GM10248 (cell line): ENCODE measurements around the gene MOGAT2.

Experiments
- CTCF ChIA-PET: fragments of 300-600 bp; sonication (Branson Sonifier 250); formaldehyde crosslinking; extraction: SDS; loops from one replicate; lab custom pipeline; 2021; ENCODE audit warnings: antibody characterized with exemption; lab: Yijun Ruan, JAX
- POLR2A ChIA-PET: fragments of 350-650 bp; sonication (Branson Sonifier 250); formaldehyde crosslinking; extraction: SDS; loops from one replicate; lab custom pipeline; 2020; ENCODE audit warnings: antibody characterized with exemption; lab: Yijun Ruan, JAX
- DNase-seq: peaks from one replicate; pipeline ENCODE4 v3.0.0; 2012; ENCODE audit errors: extremely low spot score
- CTCF ChIP-seq: IDR thresholded peaks from 2 replicates; pipeline ENCODE4 v1.5.1; 2012; ENCODE audit warnings: mild to moderate bottlenecking, low read depth; ENCODE audit errors: extremely low read depth, missing control alignments, control extremely low read depth

MOGAT2 gene

GRCh38 chr11:75700940-75701339, 16.7 kb upstream of the MOGAT2 start:
- ChIA-PET CTCF (no interaction called here), POLR2A (no interaction called here)
- DNase-seq = no peak
- TF ChIP-seq CTCF = no peak

- DNase-seq = no peak
- CTCF ChIA-PET = interaction anchor here (1.2 kb wide), 1 partner anchor 448 kb away, joined by 4 read pairs; no protein-coding TSS in a partner anchor
- POLR2A ChIA-PET = no interaction called here
- no peak for TF ChIP-seq CTCF
Measured at GRCh38 chr11:75703695-75704237, 13.9 kb upstream of the MOGAT2 start.

- CTCF ChIA-PET = interaction anchor here (0.6 to 3.0 kb wide), 43 partner anchors 8 to 703 kb away, joined by 3 to 39 read pairs (median 4); partner anchors contain the start of gene MOGAT2
- no peak for TF ChIP-seq CTCF
- DNase-seq = no peak
- POLR2A ChIA-PET = no interaction called here
Measured at GRCh38 chr11:75705541-75705940, 12.1 kb upstream of the MOGAT2 start.

GRCh38 chr11:75706260-75706729, 11.3 kb upstream of the MOGAT2 start:
- CTCF ChIA-PET = interaction anchor here (0.6 to 3.0 kb wide), 44 partner anchors 8 to 702 kb away, joined by 3 to 39 read pairs (median 4); partner anchors contain the start of gene MOGAT2
- TF ChIP-seq CTCF = peak; percentile 92
- POLR2A ChIA-PET = no interaction called here
- DNase-seq = peak; percentile 85

- no peak for DNase-seq
- POLR2A ChIA-PET = no interaction called here
- CTCF ChIA-PET = interaction anchor here (1.1 to 1.6 kb wide), 4 partner anchors 8 to 438 kb away, joined by 3 to 11 read pairs (median 3); no protein-coding TSS in a partner anchor
- TF ChIP-seq CTCF = no peak
Measured at GRCh38 chr11:75714211-75714610, 3.4 kb upstream of the MOGAT2 start.

- ChIA-PET POLR2A (no interaction called here), CTCF (interaction anchor here (1.0 to 7.1 kb wide), 4 partner anchors 9 to 493 kb away, joined by 3 to 39 read pairs (median 7); no protein-coding TSS in a partner anchor)
- no peak for TF ChIP-seq CTCF
- DNase-seq = no peak
Measured at GRCh38 chr11:75715688-75716087, 1.9 kb upstream of the MOGAT2 start.
